OCI-LY1 (cell line): Measurements from ENCODE around the gene SUSD6.

Experiments
- EZH2 ChIP-seq: fragments of 200-600 bp; sonication (generic), shearing (Covaris generic); IDR thresholded peaks from 2 replicates; pipeline ENCODE4 v1.8.0; 2017; ENCODE audit warnings: borderline replicate concordance, mixed run types, mild to moderate bottlenecking, antibody characterized with exemption, low read length, moderate library complexity, mixed read lengths
- TF ChIP-seq, protein P1 (sequence below): fragments of 200-600 bp; sonication (generic), shearing (Covaris generic); IDR thresholded peaks from 2 replicates; pipeline ENCODE4 v1.5.1; 2017; ENCODE audit warnings: mild to moderate bottlenecking, antibody characterized with exemption, low read length, moderate library complexity, mixed read lengths

DNA sequence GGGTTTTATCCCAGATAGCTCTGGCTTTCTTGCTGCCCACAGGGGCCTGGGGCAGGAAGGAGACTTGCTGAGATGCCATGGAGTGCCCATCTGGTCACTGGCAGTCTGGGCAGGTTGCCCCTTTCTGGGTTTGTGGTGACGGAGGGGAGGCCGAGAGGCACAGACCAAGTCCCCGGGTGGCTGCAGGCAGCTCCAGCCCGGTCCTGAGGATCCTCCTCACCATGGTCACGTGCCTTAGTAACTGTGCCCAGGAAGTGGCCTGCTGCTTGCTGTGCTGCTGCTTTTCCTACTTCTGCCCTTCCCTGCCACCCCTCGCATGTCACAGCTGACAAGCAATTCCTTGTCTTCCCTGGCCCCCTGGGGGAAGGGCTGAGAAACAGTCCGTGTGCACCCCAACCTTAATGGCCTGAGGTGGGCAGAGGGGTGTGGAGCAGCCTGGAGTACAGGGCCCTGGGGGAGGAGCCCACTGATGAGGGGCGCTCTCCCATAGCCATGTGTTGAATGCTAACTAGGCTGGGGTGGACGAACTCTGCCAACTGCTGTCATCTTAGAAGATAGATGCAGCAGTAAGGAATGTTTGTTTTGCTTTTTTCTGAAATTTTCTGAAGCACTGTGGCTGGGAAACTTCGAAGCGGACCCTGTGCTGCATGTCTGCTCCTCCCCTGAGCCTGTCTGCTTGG is 100.6 kb downstream of the SUSD6 start:
- TF ChIP-seq, protein P1, sequence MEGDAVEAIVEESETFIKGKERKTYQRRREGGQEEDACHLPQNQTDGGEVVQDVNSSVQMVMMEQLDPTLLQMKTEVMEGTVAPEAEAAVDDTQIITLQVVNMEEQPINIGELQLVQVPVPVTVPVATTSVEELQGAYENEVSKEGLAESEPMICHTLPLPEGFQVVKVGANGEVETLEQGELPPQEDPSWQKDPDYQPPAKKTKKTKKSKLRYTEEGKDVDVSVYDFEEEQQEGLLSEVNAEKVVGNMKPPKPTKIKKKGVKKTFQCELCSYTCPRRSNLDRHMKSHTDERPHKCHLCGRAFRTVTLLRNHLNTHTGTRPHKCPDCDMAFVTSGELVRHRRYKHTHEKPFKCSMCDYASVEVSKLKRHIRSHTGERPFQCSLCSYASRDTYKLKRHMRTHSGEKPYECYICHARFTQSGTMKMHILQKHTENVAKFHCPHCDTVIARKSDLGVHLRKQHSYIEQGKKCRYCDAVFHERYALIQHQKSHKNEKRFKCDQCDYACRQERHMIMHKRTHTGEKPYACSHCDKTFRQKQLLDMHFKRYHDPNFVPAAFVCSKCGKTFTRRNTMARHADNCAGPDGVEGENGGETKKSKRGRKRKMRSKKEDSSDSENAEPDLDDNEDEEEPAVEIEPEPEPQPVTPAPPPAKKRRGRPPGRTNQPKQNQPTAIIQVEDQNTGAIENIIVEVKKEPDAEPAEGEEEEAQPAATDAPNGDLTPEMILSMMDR = no peak
- no peak for TF ChIP-seq EZH2
